Measurements from ENCODE around the gene ABLIM3.

- no peak for TF ChIP-seq CTCF (IDR thresholded peaks at IDR 0.05)
- no peak for TF ChIP-seq POLR2A (IDR thresholded peaks at IDR 0.05)
- TF ChIP-seq POLR2AphosphoS5 (IDR thresholded peaks at IDR 0.05; ENCODE audit: insufficient read depth in 1 of 2, low read depth in 1 of 2): no peak
These were observed 120.0 kb downstream of the ABLIM3 start for GRCh38 chr5:149261246-149261645.
